Anterior cingulate cortex (tissue), 58 donors: ENCODE data around the gene XRRA1.
A peak's percentile ranks its signal among the peaks of the same experiment; 100 is the strongest.
"Not testable (repeated sequence)": the region's sequence is repeated elsewhere in the genome, so short reads cannot be mapped to it uniquely, and the experiment has no call there.

ENCODE experiments used
- DNase-seq, 58 donors: peaks; one replicate each; lab custom pipeline; 2025; lab: John Stamatoyannopoulos, UW

The XRRA1 gene

GRCh38 chr11:74905326-74905725 lies 43.6 kb downstream of the XRRA1 start:
- no peak for DNase-seq

GRCh38 chr11:74902342-74902741 lies 46.5 kb downstream of the XRRA1 start:
- DNase-seq = no peak

DNA sequence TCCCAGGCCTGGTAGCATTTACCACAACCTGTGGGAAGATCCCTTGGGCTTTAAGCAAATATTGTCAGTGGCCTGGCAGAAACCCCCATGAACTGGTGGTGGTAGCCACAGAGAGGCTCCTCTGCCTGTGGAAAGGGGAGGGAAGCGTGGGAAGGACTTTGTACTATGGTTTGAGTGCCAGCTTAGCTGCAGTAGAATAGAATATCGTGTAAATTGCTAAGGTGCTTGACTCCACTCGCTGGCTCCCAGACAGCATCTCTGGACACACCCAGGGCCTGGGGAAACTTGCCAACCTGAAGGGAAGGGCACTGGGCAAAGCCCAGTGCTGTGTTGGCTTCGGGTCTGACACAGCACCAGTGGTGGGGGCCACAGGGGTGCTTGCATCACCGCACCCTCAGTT lies 52.6 kb downstream of the XRRA1 start:
- no peak for DNase-seq

DNA sequence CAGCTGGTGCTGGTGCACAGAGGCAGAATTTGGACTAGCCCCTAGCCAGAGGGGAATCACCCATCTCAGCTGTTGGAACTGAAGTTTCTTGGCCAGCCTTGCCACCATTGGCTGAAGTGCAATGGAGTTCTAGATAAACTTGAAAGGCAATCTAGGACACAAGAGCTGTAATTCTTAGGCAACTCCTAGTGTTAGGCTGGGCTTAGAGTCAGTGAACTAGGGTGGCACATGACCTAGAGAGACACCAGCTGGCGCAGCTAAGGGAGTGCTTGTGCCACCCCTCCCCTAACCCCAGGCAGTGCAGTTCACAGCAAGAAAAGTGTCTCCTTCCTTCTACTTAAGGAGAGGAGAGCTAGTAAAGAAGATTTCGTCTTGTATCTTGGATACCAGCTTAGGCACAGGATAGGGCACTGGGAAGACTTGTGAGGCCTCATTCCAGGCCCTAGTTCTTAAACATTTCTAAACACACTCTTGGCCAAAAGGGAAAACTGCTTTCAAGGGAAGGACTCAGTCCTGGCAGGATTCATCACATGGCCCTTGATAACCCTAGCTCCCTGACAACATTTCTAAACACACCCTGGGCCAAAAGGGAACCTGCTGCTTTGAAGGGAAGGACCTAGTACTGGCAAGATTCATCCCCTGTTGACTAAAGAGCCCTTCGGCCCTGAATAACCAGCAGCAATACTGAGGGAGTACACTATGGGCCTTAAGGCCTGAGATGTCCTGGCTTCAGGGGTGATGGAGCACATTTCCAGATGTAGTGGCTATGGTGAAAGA lies 53.4 kb downstream of the XRRA1 start:
- DNase-seq = no peak

DNA sequence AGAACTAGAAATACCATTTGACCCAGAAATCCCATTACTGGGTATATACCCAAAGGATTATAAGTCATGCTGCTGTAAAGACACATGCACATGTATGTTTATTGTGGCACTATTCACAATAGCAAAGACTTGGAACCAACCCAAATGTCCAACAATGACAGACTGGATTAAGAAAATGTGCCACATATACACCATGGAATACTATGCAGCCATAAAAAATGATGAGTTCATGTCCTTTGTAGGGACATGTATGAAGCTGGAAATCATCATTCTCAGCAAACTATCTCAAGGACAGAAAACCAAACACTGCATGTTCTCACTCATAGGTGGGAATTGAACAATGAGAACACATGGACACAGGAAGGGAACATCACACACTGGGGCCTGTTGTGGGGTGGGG lies 55.9 kb downstream of the XRRA1 start:
- DNase-seq = not testable (repeated sequence)

- DNase-seq = no peak
These were observed 71.8 kb downstream of the XRRA1 start for GRCh38 chr11:74877132-74877531.

GRCh38 chr11:74871037-74871436 lies 77.9 kb downstream of the XRRA1 start:
- no peak for DNase-seq

- DNase-seq = no peak
These were observed 78.4 kb downstream of the XRRA1 start for GRCh38 chr11:74870485-74870884.

DNA sequence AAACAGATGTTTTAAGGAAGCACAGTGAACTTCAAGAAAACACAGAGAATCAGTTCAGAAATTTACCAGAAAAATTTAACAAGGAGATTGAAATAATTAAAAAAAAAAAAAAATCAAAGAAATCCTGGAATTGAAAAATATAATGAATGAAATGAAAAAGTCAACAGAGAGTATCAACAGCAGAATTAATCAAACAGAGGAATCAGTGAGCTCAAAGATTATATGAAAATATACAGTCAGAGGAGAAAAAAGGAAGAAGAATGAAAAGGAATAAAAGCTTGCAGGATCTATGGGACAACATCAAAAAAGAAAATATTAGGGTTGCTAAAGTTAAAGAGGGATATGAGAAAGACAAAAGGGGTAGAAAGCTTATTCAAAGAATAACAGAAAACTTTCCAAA lies 82.3 kb downstream of the XRRA1 start:
- DNase-seq = no peak

DNA sequence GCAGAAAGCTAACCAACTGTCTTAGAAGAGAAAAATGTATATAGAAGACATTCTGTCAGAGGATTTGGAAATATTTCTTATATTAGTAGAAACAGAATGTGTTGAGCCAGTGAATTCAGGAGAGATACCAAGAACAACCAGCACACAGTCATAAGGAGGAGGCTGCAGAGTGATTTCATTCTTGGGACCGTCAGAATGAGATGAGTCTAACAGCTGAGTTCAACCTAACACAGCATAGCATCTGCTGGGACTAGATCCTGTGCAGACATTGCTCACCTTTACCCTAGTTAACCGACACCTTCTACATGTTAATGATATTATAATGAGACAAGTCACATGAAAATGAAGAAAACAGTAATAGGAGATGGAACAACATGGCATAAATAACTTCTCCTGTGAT lies 85.5 kb downstream of the XRRA1 start:
- DNase-seq = no peak

GRCh38 chr11:74860743-74861142 lies 88.1 kb downstream of the XRRA1 start:
- DNase-seq = no peak

DNA sequence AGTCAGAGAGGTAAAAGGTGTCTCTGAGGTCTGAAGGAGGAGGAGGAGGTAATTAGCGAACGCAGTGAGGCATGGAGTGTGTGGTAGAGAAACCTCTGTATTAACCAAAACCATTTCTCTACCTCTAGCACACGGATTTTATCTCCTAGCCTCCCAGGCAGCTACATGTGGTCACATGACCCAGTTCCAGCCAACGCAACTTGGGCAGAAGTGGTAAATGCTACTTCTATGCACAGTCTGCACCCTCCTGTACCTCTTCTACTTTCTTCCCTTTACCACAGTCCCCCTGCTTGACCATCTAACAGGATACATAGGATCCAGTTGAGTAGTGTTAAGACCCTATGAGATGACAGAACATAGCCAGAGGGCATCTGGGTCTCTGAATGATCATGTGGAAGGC lies 95.7 kb downstream of the XRRA1 start:
- DNase-seq = no peak

DNA sequence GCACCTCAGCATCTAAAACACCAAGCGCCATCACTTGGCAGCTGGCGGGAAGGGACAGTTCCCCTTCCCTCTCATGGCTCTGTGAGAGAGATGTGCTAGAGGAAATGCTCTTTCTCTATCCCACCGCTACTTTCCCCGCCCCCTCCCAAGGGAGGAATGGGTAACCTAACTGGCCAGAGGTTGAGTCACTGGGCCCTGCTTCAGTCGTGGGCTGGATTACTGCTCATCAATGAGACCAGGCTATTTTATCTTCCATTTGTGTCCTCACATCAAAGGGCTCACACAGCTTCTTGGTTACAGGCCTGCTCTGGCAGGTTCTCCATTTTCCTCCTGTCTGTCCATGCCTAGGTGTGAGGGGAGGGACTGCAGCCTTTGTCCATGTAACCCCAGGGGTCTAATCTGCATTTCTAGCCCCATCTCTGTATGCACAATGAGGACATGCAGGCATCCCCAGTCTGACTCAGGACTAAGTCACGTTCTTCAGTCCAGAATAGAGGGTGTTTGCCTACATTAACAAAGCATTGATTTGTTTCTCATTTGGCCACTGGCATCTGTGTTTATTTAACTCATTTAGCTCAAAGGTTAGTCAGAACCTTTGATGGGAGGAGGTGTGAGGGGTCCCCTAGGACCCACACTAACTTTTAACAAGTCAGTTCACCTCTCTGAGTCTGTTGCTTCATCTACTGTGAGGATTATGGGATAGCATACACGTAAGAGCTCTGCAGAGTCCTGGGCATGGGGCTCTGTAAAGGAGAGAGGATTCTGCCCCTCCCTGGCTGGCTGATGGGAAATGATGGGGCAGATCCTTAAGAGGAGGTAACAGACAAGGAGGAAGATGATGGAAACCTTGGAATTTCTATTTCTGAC lies 99.1 kb downstream of the XRRA1 start:
- no peak for DNase-seq

- DNase-seq = no peak
These were observed 101.0 kb downstream of the XRRA1 start for GRCh38 chr11:74847895-74848294.

GRCh38 chr11:74847395-74847794 lies 101.5 kb downstream of the XRRA1 start:
- no peak for DNase-seq

DNA sequence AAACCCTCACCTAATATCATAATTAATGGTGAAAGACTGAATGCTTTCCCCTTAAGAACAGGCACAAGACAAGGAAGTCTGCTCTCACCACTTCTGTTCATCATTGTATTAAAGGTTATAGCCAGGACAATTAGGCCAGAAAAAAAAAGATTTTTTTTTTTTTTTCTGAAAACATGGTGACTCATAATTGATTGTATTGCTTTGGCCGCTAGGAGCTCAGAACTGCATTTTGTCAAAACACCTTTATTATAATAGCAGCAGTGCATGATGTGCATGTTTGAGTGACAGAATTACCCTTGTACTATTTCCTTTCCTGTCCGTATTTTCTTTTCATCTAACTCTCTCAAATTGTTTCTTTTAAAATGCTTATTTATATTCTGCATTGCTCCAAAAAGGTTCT lies 102.1 kb downstream of the XRRA1 start:
- no peak for DNase-seq

GRCh38 chr11:74845978-74846517 lies 102.8 kb downstream of the XRRA1 start:
- no peak for DNase-seq

- no peak for DNase-seq
These were observed 104.0 kb downstream of the XRRA1 start for GRCh38 chr11:74844865-74845264.

GRCh38 chr11:74844072-74844471 lies 104.8 kb downstream of the XRRA1 start:
- DNase-seq = no peak

DNA sequence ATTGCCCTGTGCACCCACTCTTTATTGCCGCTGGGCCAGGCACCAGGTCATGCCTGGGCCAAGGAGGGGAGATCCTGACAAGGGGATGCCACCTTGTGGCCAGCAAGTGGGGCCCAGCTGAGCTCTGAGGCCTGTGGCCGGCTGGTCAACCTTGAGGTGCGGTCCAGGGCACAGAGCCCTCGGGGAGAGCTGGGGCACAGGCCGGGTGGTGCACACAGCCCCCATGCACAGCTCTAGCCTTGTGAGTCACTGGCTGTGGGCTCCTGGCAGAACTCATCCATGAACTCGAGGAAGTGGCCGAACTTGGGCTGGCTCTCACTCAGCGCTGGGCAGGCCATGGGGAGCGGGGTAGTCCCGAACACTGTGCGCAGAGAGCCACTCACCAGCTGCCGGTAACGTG lies 105.9 kb downstream of the XRRA1 start:
- DNase-seq = peak in 1 of 58 donors; percentile 4

GRCh38 chr11:74840486-74840885 lies 108.4 kb downstream of the XRRA1 start:
- DNase-seq = no peak

DNA sequence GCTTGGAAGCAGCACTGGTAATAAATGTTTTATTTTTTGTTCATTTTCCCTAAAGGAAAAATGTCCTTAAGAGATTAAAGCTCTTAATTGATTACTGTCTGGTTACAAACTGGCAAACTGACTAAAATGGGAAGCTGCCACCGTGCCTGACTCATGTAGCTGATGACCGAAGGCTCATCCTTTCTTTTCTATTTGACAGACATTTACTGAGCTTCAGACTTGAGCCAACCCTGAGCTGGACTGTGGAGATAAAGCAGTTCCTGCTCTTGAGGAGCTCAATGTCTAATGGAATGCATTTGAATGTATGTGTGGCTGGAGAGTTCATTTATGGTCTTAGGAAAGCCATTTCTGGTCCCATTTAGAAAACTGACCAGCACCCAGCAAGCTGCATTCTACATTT lies 108.9 kb downstream of the XRRA1 start:
- no peak for DNase-seq
